ENCODE data around the gene STAT1.

STAT1 gene

GRCh38 chr2:190942697-190943096, 71.3 kb downstream of the STAT1 start:
- Histone ChIP-seq H3K27me3 (ENCODE audit: insufficient read depth, low read depth, severe bottlenecking) (no peaks in the 10 kb centered on the region), H3K9me3 (ENCODE audit: severe bottlenecking) (no peaks in the 10 kb centered on the region), H3K27ac (no peak overlapping the region), H3K4me3 (ENCODE audit: low read depth, low read length) (no peak overlapping the region), H3K36me3 (no peaks in the 10 kb centered on the region)
- DNase-seq = no peak
- TF ChIP-seq CTCF (IDR thresholded peaks at IDR 0.05; ENCODE audit: low read depth, low read length) = no peak

GRCh38 chr2:190941571-190941970, 72.4 kb downstream of the STAT1 start:
- no peaks in the 10 kb centered on the region for H3K36me3 ChIP-seq
- H3K4me3 ChIP-seq (ENCODE audit: low read depth, low read length) = no peak overlapping the region
- H3K27ac ChIP-seq = no peak overlapping the region
- TF ChIP-seq CTCF (IDR thresholded peaks at IDR 0.05; ENCODE audit: low read depth, low read length) = no peak
- DNase-seq = no peak
- H3K27me3 ChIP-seq (ENCODE audit: insufficient read depth, low read depth, severe bottlenecking) = no peaks in the 10 kb centered on the region
- H3K9me3 ChIP-seq (ENCODE audit: severe bottlenecking) = no peaks in the 10 kb centered on the region

- H3K4me3 ChIP-seq (ENCODE audit: low read depth, low read length) = no peak overlapping the region
- no peaks in the 10 kb centered on the region for H3K9me3 ChIP-seq (ENCODE audit: severe bottlenecking)
- H3K27ac ChIP-seq = no peak overlapping the region
- H3K27me3 ChIP-seq (ENCODE audit: insufficient read depth, low read depth, severe bottlenecking) = no peaks in the 10 kb centered on the region
- no peak for DNase-seq
- H3K36me3 ChIP-seq = no peaks in the 10 kb centered on the region
- TF ChIP-seq CTCF (IDR thresholded peaks at IDR 0.05; ENCODE audit: low read depth, low read length) = no peak
Observed at GRCh38 chr2:190940454-190940853, 73.5 kb downstream of the STAT1 start.

- TF ChIP-seq CTCF (IDR thresholded peaks at IDR 0.05; ENCODE audit: low read depth, low read length) = no peak
- Histone ChIP-seq H3K9me3 (ENCODE audit: severe bottlenecking) (no peaks in the 10 kb centered on the region), H3K36me3 (no peaks in the 10 kb centered on the region), H3K27me3 (ENCODE audit: insufficient read depth, low read depth, severe bottlenecking) (no peaks in the 10 kb centered on the region), H3K27ac (no peak overlapping the region), H3K4me3 (ENCODE audit: low read depth, low read length) (no peak overlapping the region)
- DNase-seq = no peak
Observed at GRCh38 chr2:190938771-190939335, 75.1 kb downstream of the STAT1 start.

GRCh38 chr2:190935054-190935453, 78.9 kb downstream of the STAT1 start:
- H3K4me3 ChIP-seq (ENCODE audit: low read depth, low read length) = no peak overlapping the region
- no peaks in the 10 kb centered on the region for H3K9me3 ChIP-seq (ENCODE audit: severe bottlenecking)
- no peak for TF ChIP-seq CTCF (IDR thresholded peaks at IDR 0.05; ENCODE audit: low read depth, low read length)
- H3K27ac ChIP-seq = no peak overlapping the region
- no peaks in the 10 kb centered on the region for H3K27me3 ChIP-seq (ENCODE audit: insufficient read depth, low read depth, severe bottlenecking)
- no peaks in the 10 kb centered on the region for H3K36me3 ChIP-seq
- DNase-seq = no peak

- no peak for TF ChIP-seq CTCF (IDR thresholded peaks at IDR 0.05; ENCODE audit: low read depth, low read length)
- no peak overlapping the region for H3K27ac ChIP-seq
- no peaks in the 10 kb centered on the region for H3K9me3 ChIP-seq (ENCODE audit: severe bottlenecking)
- DNase-seq = no peak
- H3K4me3 ChIP-seq (ENCODE audit: low read depth, low read length) = no peak overlapping the region
- H3K27me3 ChIP-seq (ENCODE audit: insufficient read depth, low read depth, severe bottlenecking) = no peaks in the 10 kb centered on the region
- H3K36me3 ChIP-seq = peaks cover 2% of the 10 kb centered on the region; the same call in 1 of the 2 replicates
Observed at GRCh38 chr2:190933361-190933760, 80.6 kb downstream of the STAT1 start.

All from WERI-Rb-1 (cell line).